Naive thymus-derived CD8-positive, alpha-beta T cell (primary cell): ENCODE measurements around the gene MBIP. TPM values are rescaled to one million over a fixed set of nuclear protein-coding genes. Genes with fewer than 3 reads are reported as not detected.
"Not testable (repeated sequence)": the region's sequence is repeated elsewhere in the genome, so short reads cannot be mapped to it uniquely, and the experiment has no call there.

ENCODE experiments used
- ATAC-seq, 2 donors: fragments of 150-1000 bp; cut with Tn5 transposase in 1 of 2; sonication (Bioruptor Pico), chemical (Tn5 transposase) in 1 of 2; 1 replicate in 1 of 2; 2 replicates in 1 of 2; pipeline ENCODE4 v1.10.0; 2021; ENCODE audit warnings: mild to moderate bottlenecking in 2 of 2, moderate library complexity in 2 of 2
- POLR2A ChIA-PET: fragments of 350-600 bp; sonication (Branson Sonifier 250); formaldehyde crosslinking; loops from one replicate; lab custom pipeline; 2021; ENCODE audit warnings: antibody characterized with exemption; lab: Charles Lee
- DNase-seq, 10 donors: peaks; one replicate each; pipeline versions ENCODE4 v3.0.0 to v3.0.0-alpha.2; 2020 to 2022
- H3K27ac Mint-ChIP-seq, 10 donors: one replicate each; pipeline ENCODE4 v1.8.0; 2020 to 2022; ENCODE audit warnings: mild to moderate bottlenecking in 10 of 10, mixed read lengths in 10 of 10, moderate library complexity in 4 of 10, inconsistent platforms in 1 of 10
- H3K27me3 Mint-ChIP-seq, 5 donors: one replicate each; pipeline ENCODE4 v1.8.0; 2021 to 2022; ENCODE audit warnings: mixed read lengths in 5 of 5
- H3K36me3 Mint-ChIP-seq, 3 donors: one replicate each; pipeline ENCODE4 v1.8.0; 2020 to 2022; ENCODE audit warnings: mixed read lengths in 3 of 3, mild to moderate bottlenecking in 2 of 3, inconsistent platforms in 1 of 3
- H3K4me1 Mint-ChIP-seq, 4 donors: one replicate each; pipeline ENCODE4 v1.8.0; 2021 to 2022; ENCODE audit warnings: mixed read lengths in 4 of 4
- H3K4me3 Mint-ChIP-seq, 10 donors: one replicate each; pipeline ENCODE4 v1.8.0; 2020 to 2022; ENCODE audit warnings: mild to moderate bottlenecking in 10 of 10, mixed read lengths in 10 of 10, moderate library complexity in 6 of 10, inconsistent platforms in 1 of 10
- H3K9me3 Mint-ChIP-seq, 9 donors: one replicate each; pipeline ENCODE4 v1.8.0; 2020 to 2022; ENCODE audit warnings: mixed read lengths in 9 of 9, mild to moderate bottlenecking in 3 of 9, inconsistent platforms in 1 of 9, moderate library complexity in 1 of 9
- polyA plus RNA-seq, 3 donors: library from polyadenylated mRNA; unstranded; fragments of 300-500 nt; fragmentation: Illumina TruSeq; gene quantifications; one replicate each; pipeline ENCODE4 v1.2.3, GENCODE V29; 2021
- total RNA-seq, 8 experiments: library from RNA in 2 of 8; stranded (reverse) in 2 of 8; gene quantifications; one replicate each; pipeline ENCODE4 v1.2.3 and lab custom pipeline; 2021 to 2026

The MBIP gene
- total and polyA plus RNA-seq, 5 experiments from 2014 or later = 11.3 to 24.9 (median 19.5) TPM

DNA sequence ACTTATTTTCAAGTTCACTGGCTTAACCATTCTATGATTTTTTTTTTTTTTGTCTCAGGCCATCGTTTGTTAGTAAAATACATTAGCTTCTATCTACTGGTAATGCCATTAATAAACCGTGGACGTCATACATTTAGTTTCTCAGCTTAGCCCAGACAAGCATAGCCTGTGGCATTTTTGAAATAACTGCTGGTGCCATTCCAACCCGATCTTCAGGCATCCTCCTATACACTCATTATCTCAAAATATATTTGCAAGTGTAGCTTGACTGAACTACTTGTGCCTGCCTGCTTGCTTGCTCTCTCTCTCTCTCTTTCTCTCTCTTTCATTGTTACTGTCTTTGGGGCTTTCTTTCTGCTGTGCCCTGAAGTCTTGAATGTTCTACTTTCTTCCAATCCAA is 12.7 kb upstream of the MBIP start:
- POLR2A ChIA-PET = no interaction called here
- Mint-ChIP-seq H3K36me3 (peaks cover 0 to 3% (median 0%) of the 10 kb centered on the region in 3 donors), H3K27ac (no peak overlapping the region), H3K9me3 (peaks cover 0 to 2% (median 0%) of the 10 kb centered on the region in 9 donors), H3K4me1 (no peaks in the 10 kb centered on the region), H3K4me3 (no peak overlapping the region), H3K27me3 (peaks cover 15 to 64% (median 31%) of the 10 kb centered on the region in 5 donors)
- DNase-seq = no peak
- no peak for ATAC-seq

DNA sequence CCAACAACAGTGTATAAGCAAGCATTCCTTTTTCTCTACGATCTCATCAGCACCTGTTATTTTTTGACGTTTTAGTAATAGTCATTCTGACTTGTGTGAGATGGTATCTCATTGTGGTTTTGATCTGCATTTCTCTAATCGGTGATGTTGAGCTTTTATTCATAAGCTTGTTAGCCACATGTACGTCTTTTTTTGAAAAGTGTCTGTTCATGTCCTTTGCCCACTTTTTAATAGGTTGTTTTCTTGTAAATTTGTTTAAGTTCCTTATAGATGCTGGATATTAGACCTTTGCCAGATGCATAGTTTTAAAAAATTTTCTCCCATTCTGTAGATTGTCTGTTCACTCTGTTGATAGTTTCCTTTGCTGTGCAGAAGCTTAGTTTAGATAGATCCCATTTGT is 7.1 kb upstream of the MBIP start:
- POLR2A ChIA-PET, H3K4me3 Mint-ChIP-seq, DNase-seq, H3K27ac Mint-ChIP-seq, H3K4me1 Mint-ChIP-seq, H3K36me3 Mint-ChIP-seq, H3K9me3 Mint-ChIP-seq, ATAC-seq: not testable (repeated sequence)
- H3K27me3 Mint-ChIP-seq = peaks cover 29 to 64% (median 34%) of the 10 kb centered on the region in 5 donors

DNA sequence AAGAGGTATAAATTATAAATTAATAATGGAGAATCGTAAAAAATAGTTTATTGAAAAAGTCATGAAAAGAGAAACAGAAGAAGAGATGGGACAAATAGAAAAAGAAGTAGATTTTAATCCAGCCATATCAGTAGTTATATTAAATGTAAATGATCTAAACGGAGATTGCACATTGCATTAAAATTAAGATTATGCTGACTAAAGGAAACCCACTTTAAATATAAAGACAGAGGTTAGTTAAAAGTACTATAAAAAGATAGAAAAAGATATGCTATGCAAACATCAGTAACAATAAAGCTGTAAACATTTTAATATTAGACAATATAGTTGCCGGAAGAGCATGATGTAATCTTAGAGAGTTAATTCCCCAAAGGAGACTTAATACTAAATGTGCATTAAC is 5.4 kb upstream of the MBIP start:
- H3K9me3 Mint-ChIP-seq = peaks cover 0 to 9% (median 2%) of the 10 kb centered on the region in 9 donors
- DNase-seq (no peak), ATAC-seq (no peak)
- no peak overlapping the region for H3K4me3 Mint-ChIP-seq
- H3K27ac Mint-ChIP-seq = no peak overlapping the region
- POLR2A ChIA-PET = no interaction called here
- peaks cover 0 to 8% (median 0%) of the 10 kb centered on the region in 3 donors for H3K36me3 Mint-ChIP-seq
- peaks cover under 1 to 6% (median 2%) of the 10 kb centered on the region in 4 donors for H3K4me1 Mint-ChIP-seq
- peaks cover 19 to 47% (median 30%) of the 10 kb centered on the region in 5 donors for H3K27me3 Mint-ChIP-seq

DNA sequence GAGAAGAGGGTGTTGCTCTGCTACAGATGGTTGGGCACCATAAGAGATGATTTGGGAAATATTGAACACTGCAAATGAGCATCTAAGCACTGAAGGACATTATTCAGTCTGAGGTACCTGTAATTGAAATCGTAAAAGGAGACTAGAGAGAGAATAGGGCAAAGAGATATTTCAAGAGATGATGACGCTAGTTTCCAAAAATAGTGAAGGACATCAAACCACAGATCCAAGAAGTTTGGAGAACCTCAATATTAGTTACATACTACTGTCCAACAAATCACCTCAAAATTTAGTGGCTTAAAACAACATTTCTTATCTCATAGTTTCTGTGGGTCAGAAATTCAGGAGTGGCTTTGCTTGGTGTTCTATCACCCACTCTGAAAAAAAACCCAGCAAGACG is 4.5 kb upstream of the MBIP start:
- peaks cover 0 to 9% (median 2%) of the 10 kb centered on the region in 9 donors for H3K9me3 Mint-ChIP-seq
- H3K4me1 Mint-ChIP-seq = peaks cover 4 to 12% (median 9%) of the 10 kb centered on the region in 4 donors
- no peak overlapping the region for H3K4me3 Mint-ChIP-seq
- POLR2A ChIA-PET = no interaction called here
- H3K27ac Mint-ChIP-seq = no peak overlapping the region
- peaks cover 0 to 8% (median 0%) of the 10 kb centered on the region in 3 donors for H3K36me3 Mint-ChIP-seq
- peaks cover 12 to 38% (median 23%) of the 10 kb centered on the region in 5 donors for H3K27me3 Mint-ChIP-seq
- no peak for ATAC-seq
- DNase-seq = no peak

DNA sequence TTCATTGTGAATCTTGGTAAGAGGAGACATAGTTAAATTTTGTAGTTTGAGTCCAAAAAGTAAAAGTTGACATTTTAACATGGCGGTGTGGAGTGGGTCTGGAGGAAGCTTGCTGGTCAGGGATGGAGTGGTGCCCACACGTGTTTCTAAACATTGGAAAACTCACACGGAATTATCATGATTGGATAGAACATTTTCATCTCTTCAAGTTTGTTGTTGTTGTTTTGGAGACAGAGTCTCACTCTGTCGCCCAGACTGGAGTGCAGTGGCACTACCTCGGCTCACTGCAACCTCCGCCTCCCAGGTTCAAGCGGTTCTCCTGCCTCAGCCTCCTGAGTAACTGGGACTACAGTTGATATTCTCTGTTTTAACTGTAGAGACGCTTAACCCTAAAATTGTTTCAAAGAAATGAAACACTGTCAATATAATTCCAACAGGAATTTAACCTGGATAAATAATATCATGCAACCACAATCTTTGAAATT is 502 bp upstream of the MBIP start:
- Mint-ChIP-seq H3K4me1 (peaks cover 4 to 41% (median 23%) of the 10 kb centered on the region in 4 donors), H3K9me3 (peaks cover 0 to 8% (median 0%) of the 10 kb centered on the region in 9 donors), H3K4me3 (peak overlapping the region; percentile 92 to 98 (median 96)), H3K27me3 (peaks cover 4 to 23% (median 11%) of the 10 kb centered on the region in 5 donors), H3K36me3 (peaks cover 0 to 4% (median 0%) of the 10 kb centered on the region in 3 donors), H3K27ac (peak overlapping the region; percentile 87 to 98 (median 94))
- POLR2A ChIA-PET = interaction anchor here (1.4 kb wide), 1 partner anchor 495 kb away, joined by 4 read pairs; the partner anchor contains the start of gene BRMS1L
- DNase-seq (no peak), ATAC-seq (no peak)

DNA sequence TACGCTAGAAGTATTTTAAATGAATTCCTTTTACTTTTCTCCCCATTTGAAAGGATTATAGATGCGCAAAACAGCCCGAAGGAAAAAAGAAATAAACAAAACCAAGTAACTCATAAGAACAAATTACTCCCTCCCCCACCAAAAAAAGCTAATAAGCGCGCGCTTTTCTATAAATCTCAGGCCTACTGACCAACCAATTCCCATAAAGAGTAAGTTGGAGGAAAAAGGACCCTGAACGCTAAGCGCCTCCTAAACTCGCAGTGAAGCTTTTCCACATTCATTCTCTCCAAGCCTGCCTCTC is 588 bp downstream of the MBIP start:
- H3K4me1 Mint-ChIP-seq = peaks cover 4 to 48% (median 27%) of the 10 kb centered on the region in 4 donors
- POLR2A ChIA-PET = interaction anchor here (1.4 kb wide), 1 partner anchor 494 kb away, joined by 4 read pairs; the partner anchor contains the start of gene BRMS1L

DNA sequence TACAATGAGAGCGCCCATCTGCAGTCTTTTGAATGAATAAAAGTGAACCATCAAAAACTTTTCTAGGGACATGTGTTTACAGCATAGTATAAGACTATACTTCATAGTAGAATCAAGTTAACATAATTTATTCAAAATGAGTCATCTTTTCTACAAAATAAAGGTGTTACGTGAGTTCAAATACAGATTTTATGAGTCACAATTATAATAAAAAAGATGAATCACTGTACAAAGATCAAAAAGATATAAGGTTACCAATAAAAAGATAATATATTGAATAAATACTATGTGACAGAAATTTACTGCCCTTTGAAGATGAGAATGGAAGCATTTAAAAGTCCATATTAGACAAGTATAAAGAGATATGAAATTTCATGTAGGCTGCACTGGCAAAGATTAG is 2.8 kb downstream of the MBIP start:
- Mint-ChIP-seq H3K27me3 (peaks cover 0 to 3% (median 0%) of the 10 kb centered on the region in 5 donors), H3K4me3 (peak overlapping the region in 1 of 10 donors; percentile 16), H3K27ac (no peak overlapping the region), H3K9me3 (peaks cover 0 to 8% (median 0%) of the 10 kb centered on the region in 9 donors), H3K4me1 (peaks cover 11 to 48% (median 30%) of the 10 kb centered on the region in 4 donors), H3K36me3 (peaks cover 0 to 25% (median 8%) of the 10 kb centered on the region in 3 donors)
- no peak for ATAC-seq
- POLR2A ChIA-PET = no interaction called here
- no peak for DNase-seq

More for the DNA sequence above, 588 bp downstream of the MBIP start:
- DNase-seq = no peak
- Mint-ChIP-seq H3K27me3 (peaks cover 3 to 18% (median 8%) of the 10 kb centered on the region in 5 donors), H3K4me3 (peak overlapping the region; percentile 92 to 98 (median 96)), H3K36me3 (peaks cover 0 to 8% (median 0%) of the 10 kb centered on the region in 3 donors), H3K27ac (peak overlapping the region; percentile 87 to 98 (median 94)), H3K9me3 (peaks cover 0 to 8% (median 0%) of the 10 kb centered on the region in 9 donors)
- ATAC-seq = no peak

DNA sequence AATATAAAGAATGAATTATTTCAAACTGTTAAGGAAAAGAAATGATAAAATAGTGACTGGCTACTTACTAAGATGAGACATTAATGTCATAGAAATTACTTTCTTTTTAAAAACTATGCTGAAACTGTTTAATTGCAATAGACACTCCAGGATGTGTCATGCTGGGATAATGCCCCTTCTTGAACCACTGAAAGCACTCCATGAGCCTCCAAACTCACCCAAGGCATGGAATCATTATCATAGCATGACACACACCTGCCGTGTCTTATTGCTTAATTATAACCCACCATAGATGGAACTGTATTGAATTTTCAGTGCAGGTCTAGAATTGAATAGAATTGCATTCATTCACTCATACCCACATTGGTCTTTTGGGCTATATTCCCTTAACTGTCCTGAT is 4.3 kb downstream of the MBIP start:
- Mint-ChIP-seq H3K27me3 (peaks cover 0 to 3% (median 0%) of the 10 kb centered on the region in 5 donors), H3K4me3 (no peak overlapping the region), H3K27ac (no peak overlapping the region), H3K9me3 (peaks cover 0 to 8% (median 0%) of the 10 kb centered on the region in 9 donors), H3K4me1 (peaks cover 11 to 48% (median 29%) of the 10 kb centered on the region in 4 donors), H3K36me3 (peaks cover 0 to 34% (median 11%) of the 10 kb centered on the region in 3 donors)
- ATAC-seq (no peak), DNase-seq (no peak)
- POLR2A ChIA-PET = no interaction called here

DNA sequence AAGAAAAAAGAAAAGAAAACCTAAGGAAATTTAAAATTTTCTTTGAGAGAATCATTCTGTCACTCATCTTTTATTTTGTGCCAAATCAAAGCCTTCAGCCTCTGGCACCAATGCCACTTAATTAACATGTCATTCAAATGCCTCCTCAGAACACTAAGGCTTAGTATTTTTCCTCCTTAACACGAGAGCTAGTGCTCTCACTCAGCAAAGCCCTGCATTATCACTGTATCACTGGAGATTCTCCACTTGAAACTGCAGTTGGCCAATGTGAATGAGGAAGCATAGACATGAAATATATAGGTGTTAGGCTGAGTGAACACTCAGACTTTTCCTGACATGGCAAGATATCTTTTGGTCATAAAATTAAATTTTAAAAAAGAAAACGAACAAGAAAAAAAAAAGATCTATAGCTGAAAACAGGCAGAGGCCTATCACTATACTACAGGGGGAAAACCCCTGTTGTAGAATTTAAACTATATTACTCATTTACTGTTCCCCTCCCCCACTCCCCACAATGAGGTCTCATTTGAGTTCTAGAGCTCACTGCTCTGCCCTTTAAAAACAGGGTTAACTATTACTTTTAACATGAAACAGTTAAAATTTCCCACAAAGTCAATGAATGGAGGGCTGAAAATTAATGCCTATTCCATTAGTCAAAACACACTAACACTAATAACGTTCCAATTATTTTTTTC is 5.1 kb downstream of the MBIP start:
- Mint-ChIP-seq H3K9me3 (peaks cover 0 to under 1% (median 0%) of the 10 kb centered on the region in 9 donors), H3K36me3 (peaks cover 7 to 42% (median 18%) of the 10 kb centered on the region in 3 donors), H3K4me3 (peak overlapping the region in 1 of 10 donors; percentile 4), H3K27ac (no peak overlapping the region), H3K4me1 (peaks cover 7 to 40% (median 22%) of the 10 kb centered on the region in 4 donors), H3K27me3 (no peaks in the 10 kb centered on the region)
- ATAC-seq (no peak), DNase-seq (no peak)
- POLR2A ChIA-PET = no interaction called here

DNA sequence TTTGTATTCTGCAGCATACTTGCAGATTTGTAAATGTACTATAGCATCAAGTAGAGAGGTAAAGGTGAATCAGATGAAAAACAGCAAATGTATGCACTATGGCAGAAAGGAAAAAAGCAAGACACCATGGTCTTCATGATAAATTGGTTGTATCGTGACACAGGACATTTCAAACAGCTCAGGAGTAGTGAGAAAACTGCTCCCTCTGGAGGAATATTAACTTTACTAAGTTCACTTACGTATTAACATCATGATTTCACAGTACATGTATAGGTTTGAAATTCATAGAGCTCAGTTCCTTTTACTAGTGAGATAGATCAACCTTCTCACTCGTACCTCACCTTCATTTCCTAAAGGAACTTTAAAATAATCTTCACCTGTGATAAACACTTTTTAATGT is 6.5 kb downstream of the MBIP start:
- ATAC-seq (no peak), DNase-seq (no peak)
- POLR2A ChIA-PET = no interaction called here
- Mint-ChIP-seq H3K27ac (no peak overlapping the region), H3K4me3 (no peak overlapping the region), H3K4me1 (peaks cover 9 to 30% (median 14%) of the 10 kb centered on the region in 4 donors), H3K36me3 (peaks cover 9 to 55% (median 28%) of the 10 kb centered on the region in 3 donors), H3K27me3 (no peaks in the 10 kb centered on the region), H3K9me3 (no peaks in the 10 kb centered on the region)

DNA sequence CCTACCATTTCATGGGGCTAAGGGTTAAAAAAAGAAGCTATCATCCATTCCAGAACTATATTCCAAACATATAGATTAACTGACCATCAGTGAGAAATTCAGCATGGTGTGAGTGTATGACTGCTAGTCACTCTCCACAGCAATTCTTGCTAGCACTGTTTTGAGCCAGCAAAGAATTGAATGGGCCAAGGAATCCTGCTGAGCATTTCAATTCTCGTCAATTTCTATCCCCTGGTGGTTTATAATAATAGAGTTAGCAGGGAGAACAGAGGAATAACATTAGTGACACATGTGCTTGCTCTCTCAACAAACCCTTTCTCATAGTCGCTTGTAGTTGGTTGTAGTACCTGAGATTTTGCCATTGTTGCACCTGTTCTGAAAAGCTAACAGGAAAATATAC is 7.2 kb downstream of the MBIP start:
- Mint-ChIP-seq H3K36me3 (peaks cover 9 to 62% (median 34%) of the 10 kb centered on the region in 3 donors), H3K27ac (no peak overlapping the region), H3K4me1 (peaks cover 9 to 26% (median 14%) of the 10 kb centered on the region in 4 donors), H3K27me3 (no peaks in the 10 kb centered on the region), H3K4me3 (no peak overlapping the region), H3K9me3 (no peaks in the 10 kb centered on the region)
- POLR2A ChIA-PET = no interaction called here
- no peak for DNase-seq
- ATAC-seq = no peak

DNA sequence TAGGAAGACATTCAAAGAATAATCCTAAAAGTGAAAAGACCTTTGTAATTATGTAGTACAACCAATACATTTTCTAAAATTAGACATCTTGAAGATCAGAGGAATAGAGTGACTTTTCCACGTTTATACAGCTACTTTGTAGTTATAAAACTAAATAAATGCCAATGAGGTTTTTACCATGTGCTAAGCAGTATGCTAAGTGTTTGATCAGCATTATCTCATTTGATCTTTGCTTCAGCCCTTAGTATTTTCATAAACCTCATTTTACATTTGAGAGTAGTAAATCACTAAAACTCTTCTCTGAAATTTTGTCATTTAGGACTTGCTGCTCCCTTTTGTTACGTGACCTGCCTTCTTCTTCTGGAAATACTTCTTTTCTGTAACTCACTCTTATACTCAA is 13.6 kb downstream of the MBIP start:
- no peaks in the 10 kb centered on the region for H3K27me3 Mint-ChIP-seq
- H3K4me3 Mint-ChIP-seq = no peak overlapping the region
- H3K9me3 Mint-ChIP-seq = no peaks in the 10 kb centered on the region
- DNase-seq (no peak), ATAC-seq (no peak)
- H3K4me1 Mint-ChIP-seq = peaks cover 0 to 1% (median 0%) of the 10 kb centered on the region in 4 donors
- POLR2A ChIA-PET = no interaction called here
- no peak overlapping the region for H3K27ac Mint-ChIP-seq
- peaks cover 27 to 77% (median 41%) of the 10 kb centered on the region in 3 donors for H3K36me3 Mint-ChIP-seq

DNA sequence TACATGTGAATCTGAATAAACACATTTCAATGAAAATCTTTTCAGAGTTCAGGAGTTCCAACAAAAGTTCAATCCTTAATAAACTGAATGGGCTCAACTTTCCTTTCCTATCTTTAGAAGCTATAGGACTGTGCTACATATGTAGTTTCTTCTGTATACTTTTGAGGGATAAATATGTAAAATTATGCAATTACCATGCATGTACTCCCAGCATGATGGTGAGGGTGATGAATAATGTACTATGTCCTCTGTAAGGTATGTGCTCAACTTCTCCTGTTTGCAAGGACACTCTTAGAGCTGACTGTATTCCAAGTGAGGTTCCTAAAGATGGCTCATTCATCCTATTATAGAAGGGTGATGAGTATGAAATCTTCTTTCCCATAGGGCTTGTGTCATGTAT is 15.5 kb downstream of the MBIP start:
- no peaks in the 10 kb centered on the region for H3K27me3 Mint-ChIP-seq
- ATAC-seq (no peak), DNase-seq (no peak)
- H3K4me3 Mint-ChIP-seq = no peak overlapping the region
- peaks cover 0 to 1% (median 0%) of the 10 kb centered on the region in 4 donors for H3K4me1 Mint-ChIP-seq
- peaks cover 19 to 71% (median 35%) of the 10 kb centered on the region in 3 donors for H3K36me3 Mint-ChIP-seq
- H3K27ac Mint-ChIP-seq = no peak overlapping the region
- H3K9me3 Mint-ChIP-seq = no peaks in the 10 kb centered on the region
- POLR2A ChIA-PET = no interaction called here
